IPS DF 4.7 (cell line): ENCODE data around the gene RALB.

Source experiments
- DNase-seq: peaks from one replicate; pipeline ENCODE4 v3.0.0-alpha.2; 2013; ENCODE audit warnings: low spot score; ENCODE audit errors: extremely low read depth

RALB gene

GRCh38 chr2:120334068-120334467 lies 81.4 kb downstream of the RALB start:
- no peak for DNase-seq

GRCh38 chr2:120336749-120337148 lies 84.1 kb downstream of the RALB start:
- DNase-seq, result no peak

GRCh38 chr2:120338015-120338414 lies 85.4 kb downstream of the RALB start:
- no peak for DNase-seq

DNA sequence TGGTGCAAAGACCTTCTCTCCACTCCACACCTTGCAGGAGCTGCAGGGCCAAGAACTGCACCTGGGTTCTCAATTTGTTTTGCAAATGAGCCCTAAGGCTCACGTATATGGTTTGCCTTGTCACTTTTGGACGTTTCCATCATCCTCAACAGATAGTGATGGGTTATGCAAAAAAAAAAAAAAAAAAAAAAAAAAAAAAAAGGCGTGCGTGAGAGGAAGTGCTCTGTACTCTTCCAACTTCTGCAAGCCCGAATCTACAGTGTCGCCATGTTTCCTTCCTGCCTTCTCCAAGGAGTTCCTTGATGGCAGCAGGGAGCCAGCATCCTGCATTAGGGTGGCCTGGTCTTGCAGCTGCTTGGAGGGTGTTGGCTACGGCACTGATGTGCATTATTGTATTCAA lies 89.3 kb downstream of the RALB start:
- no peak for DNase-seq

DNA sequence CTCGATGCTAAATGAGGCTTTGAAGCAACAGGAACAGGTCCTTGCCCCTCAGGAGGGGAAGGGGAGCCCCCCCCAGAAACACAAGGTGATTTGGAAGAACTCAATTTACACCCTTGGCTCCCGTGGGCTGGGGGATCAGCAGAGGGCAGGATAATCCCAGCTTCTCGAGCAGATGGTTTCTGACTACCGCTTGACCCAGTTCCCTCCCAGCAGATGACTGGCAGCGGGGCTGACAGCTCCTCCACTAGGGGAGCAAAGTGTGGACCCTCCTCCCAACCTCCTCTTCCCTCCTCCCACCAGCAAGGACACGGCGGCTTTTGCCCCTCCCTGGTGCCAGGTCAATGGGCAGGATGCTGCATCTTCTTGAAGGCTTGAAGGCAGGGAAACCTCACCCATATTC lies 89.8 kb downstream of the RALB start:
- no peak for DNase-seq

DNA sequence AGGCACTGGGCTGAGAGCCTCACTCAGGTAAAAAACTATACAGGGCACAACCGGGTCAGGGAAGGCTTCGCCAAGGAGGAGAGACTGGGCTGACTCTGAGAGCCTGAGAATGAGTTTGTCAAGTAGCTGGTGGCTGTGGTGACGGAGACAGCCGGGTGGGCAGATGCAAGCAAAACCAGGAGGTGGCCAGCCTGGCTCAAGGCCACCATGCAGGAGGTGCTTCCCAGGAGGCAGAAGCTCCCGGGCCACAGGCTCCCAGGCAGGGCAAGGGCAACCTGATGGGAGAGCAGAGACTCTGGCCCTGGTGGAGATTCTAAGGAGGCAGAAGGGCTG lies 90.4 kb downstream of the RALB start:
- no peak for DNase-seq

- DNase-seq, result peak; percentile 71
Observed at GRCh38 chr2:120343433-120344105, 90.9 kb downstream of the RALB start.
